ENCODE measurements around the gene TMEM269.

Gene TMEM269

DNA sequence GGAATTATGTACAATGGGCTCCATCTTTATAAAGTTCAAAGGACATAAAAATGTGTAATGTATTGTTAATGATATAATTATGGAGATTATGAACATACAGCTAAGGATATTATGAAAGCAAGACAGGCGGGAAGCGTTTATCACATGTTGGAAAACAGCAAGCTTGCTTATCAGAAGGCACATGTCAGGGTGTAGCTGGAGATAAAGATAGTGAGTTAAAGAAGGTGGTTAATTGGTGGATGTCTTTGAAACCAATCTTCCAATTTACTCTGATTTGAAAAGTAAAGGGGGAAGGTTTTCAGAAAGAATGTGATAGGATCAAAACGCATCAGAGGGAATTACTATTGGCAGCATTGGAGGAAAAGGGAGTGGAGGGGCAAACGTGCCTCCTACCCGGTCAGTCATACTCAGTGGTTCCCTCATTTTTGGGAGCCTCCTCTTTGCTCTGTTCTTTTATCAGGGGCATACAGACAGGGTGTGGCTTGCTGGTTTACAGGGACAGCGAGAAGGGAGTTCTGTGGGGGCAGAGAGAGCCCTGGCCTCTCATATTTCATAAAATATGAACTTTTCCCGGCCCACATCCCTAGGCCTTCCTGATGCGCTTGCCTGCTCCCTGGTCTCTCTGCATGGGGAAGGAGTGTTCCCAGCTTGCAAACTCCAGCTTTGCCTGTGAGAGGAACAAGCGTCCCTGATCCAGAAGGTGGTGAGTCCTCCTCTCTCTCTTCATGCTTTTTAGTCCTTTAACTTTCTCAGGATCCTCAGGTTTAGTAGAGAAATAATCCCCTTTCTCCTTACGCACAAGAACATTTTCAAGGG is 40.5 kb downstream of the TMEM269 start:
- no peak for DNase-seq

DNA sequence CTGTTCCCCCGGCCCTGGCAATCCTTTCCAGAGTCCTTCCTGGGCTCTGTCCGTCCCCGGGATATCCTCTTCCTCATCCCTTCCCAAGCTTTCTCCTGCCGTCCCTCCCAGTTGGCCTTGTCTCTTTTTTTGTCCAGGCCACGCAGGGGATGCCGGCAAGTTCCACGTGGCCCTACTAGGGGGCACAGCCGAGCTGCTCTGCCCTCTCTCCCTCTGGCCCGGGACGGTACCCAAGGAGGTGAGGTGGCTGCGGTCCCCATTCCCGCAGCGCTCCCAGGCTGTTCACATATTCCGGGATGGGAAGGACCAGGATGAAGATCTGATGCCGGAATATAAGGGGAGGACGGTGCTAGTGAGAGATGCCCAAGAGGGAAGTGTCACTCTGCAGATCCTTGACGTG is 45.8 kb downstream of the TMEM269 start:
- DNase-seq = no peak

DNA sequence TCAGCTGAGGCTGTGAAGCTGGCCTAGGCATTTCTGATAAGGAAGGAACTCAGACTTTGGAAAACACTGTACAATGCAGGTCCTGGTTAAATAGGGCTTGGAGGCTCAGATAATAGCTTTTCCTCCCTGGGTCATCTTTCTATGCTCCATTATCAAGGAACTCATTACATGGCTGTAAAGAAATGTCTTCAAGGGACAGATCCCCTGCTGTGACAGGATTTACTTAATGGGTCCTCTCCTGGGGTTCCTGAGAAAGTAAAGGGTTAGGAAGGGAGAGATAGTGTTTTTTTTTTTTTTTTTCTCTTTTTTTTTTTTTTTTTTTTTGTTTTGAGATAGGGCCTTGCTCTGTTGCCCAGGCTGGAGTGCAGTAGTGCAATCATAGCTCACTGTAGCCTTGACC is 46.5 kb downstream of the TMEM269 start:
- no peak for DNase-seq

DNA sequence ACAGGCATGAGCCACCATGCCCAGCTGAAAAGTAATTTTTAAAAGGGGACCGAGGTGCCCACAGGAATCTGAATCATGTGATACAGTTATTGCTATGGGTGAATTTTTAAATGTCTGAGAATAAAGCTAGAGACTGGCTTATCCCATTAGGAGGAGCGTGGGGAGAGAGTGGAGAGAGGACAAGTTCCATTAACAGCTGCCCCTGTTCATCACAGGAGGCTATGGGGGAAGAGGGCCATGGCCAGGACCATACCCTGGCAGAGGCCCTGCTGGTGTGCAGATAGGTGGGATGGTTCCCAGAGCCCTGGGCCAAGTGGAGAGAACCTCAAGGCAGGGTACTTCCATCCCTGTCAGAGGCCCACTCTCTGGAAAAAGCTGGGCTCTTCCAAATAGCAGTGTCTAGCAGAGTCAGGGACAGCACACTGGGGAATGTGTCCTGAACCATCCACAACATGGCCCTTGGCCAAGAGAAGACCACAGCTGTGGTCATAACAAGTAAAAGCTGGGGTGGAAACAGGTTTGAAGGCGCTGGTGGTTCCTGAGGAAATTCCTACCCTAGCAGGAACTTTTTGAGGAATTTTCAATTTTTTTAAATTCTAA is 48.0 kb downstream of the TMEM269 start:
- DNase-seq = no peak

DNA sequence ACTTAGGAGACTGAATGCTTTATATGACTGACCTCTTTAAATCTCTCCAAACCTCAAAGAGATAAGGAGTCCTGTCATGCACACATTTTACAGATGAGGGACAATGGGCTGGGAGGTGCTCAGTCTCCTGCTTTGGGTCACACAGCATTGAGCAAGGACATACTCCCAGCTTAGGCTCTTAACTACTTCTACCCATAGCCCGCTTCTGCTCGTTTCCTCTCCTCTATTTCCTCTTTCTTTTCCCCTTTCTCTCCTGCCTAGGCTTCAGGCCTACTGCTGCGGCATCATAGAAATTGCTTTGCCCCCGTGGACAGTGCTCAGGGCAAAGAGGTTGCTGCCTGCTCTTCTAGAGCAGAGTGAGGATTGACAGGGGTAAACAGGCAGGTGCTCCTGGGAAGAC is 49.2 kb downstream of the TMEM269 start:
- DNase-seq = no peak

DNA sequence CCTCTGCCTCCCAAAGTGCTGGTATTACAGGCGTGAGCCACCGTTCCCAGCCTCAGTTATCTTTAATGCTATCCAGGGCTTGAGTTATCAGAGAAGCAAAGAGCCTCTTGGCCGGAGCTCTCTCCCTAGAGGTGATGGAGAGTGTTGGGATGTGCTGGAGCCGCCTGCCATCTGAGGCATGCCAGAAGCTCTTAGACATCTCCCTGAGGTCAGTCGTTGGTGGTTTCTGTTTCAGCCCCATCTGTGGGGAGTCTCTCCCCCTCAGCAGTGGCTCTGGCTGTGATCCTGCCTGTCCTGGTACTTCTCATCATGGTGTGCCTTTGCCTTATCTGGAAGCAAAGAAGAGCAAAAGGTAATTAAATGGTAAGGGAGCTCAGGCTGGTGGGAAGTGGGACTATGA is 50.0 kb downstream of the TMEM269 start:
- no peak for DNase-seq

DNA sequence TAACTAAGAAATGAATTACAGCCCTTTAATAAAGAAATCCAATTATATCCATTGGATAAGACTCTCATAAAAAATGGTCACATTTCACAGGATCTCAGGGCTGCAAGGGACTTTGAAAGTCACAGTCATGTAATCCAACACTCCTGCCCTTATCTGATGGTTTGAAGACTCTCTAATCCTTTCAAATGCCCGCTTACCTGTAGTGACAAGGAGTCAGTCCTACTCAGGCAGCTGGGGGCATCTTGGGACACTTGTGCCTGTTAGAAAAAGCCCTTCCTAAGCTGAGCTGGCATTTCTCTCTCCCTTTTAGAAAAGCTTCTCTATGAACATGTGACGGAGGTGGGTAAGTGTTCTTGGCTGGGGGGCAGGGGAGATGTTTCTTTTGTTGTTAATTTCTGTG is 50.6 kb downstream of the TMEM269 start:
- DNase-seq = no peak

DNA sequence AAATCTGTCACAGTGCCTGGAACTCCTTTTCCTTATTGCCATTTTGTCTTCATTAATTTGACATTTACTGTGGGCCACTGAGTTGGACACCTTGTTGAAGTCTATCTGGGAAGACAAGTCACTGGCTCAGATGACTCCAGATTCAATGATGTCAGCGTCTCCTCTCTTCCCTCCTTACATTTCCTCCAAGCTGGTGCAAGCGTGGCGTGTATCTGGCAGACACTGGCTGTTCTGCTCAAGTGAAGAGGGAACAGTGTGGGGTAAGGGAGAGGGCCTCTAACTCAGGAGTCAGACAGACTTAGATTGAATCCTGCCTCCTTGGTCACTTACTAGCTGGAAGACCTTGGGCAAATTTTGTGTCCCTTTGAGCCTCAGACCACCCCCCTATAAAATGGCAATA is 52.9 kb downstream of the TMEM269 start:
- DNase-seq = no peak

DNA sequence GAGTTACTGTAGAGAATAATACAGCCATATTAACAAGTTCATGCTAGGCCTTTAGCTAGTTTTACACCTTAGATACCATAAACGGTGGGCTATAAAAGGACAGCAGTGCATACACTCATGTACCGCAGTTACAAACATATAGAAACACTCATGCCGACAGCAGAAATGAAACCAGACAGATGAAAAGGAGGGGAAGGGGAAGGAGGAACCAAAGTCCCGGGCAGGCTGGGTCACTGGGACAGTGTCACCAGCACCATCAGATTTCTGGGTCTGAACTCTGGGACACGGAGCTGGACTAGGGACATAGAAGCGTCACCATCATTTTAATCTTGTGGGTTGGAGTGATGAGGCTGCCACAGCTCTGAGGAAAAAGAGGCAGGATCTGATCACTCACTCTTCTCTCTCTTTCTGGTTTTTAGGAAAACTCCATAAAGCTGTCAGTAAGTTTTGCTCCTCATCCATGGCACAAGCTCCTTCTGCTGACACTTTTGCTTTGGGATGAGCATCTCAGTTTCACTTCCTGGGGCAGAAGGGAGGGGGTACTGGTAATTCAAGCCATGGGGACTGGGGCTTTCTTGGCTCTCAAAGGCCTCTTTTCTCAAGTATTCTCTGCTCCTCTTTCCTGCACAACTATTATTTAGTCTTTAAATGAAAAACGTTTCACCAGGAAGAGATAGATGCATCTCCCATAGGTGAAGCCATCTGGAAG is 53.8 kb downstream of the TMEM269 start:
- no peak for DNase-seq

DNA sequence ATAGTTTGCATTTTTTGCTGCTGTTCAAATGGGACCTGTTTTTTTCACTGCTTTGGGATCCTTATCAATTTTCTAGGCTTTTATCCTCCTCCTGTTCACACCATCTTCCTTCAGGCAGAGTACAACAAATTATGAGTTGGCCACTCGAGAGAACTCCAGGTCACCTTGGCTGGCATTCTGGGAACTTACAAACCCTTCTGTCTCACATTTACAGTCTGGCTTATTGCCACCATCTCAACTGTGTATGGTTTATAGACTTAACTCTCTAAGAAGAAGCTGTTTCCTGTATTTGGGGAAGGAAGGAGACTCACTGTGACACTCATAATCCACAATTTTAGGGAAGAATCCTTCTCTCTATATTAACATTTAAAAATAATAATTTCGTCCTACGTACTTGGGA is 56.2 kb downstream of the TMEM269 start:
- no peak for DNase-seq

DNA sequence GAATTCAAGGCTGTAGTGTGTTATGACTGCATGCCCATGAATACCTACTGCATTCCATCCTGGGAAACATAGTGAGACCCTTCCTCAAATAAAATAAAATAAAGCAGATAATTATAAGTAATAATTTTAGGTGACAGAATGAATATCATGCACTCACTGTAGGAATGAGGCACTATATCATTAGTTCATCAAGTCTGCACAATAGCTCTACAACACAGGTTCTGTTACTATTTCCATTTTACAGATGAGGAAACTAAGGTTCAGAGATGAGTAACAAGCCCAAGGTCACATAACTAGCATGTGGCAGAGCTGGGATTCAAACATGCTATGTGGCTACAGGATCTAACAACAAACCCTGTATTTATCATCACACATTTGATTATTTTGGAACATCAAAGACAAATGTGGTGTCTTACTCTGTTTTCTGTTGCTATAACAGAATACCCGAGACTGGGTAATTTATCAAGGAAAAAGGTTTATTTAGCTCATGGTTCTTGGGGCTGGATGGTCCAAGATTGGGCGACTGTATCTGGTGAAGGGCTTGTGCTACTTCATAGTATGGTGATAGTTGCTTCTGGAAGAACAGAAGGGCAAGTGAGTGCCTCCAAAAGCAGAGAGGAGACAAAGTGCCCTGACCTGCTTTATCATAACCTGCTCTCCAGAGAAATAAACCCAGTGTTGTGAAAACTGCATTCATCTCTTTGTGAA is 56.8 kb downstream of the TMEM269 start:
- no peak for DNase-seq

DNA sequence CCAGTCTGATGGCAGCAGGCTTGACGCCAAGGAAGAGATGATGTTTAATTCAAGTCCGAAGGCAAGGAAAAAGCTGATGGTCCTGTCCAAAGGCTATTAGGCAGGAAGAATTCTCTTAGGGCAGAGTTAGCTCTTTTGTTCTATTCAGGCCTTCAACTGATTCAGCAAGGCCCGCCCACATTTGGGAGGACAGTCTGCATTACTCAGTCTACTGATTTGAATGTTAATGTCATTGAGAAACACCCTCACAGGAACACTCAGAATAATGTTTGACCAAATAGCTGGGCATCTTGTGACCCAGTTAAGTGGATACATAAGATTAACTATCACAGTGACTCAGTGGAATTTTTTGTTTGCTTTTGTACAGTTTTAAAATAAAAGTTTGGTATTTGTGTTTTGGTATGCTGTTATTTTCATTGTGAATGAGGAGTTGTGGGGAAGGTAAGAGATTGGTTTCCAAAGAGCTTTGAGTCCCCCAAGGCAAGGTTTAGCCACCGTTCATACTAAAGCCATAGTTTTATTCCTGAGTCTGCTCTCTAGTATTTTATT is 59.9 kb downstream of the TMEM269 start:
- DNase-seq = no peak

DNA sequence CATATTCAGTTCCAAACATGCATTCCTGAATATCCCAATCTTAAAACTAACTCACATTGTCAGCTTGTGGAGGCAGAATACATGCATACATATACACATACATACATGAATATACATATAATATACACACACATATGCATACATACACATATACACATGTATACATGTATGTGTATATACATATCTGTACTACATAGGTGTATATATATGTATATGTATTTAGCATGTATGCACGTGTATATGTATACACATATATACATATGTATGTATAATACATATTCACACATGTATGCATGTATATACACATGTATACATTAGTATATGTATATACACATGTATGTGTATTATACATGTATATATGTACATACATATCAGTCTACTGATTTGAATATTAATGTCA is 60.4 kb downstream of the TMEM269 start:
- DNase-seq = no peak

DNA sequence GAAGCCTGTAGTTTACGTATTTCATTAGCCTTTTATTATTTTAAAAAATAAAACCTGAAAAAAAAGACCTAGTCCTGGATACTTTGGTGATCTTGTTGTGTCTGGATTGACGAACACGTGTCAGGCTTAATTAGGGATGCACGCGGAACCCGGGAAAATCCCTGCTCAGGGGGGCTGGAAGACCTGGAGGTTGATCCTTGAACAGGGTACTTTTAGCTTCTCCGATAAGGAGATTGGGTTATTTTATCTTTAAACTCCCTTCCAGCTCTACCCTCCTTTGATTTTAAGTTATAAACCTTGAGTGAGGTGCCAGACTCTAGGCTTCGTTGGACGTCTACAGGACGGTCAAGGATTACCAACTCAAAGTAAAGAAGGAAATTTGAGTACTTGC is 61.1 kb downstream of the TMEM269 start:
- DNase-seq = no peak

DNA sequence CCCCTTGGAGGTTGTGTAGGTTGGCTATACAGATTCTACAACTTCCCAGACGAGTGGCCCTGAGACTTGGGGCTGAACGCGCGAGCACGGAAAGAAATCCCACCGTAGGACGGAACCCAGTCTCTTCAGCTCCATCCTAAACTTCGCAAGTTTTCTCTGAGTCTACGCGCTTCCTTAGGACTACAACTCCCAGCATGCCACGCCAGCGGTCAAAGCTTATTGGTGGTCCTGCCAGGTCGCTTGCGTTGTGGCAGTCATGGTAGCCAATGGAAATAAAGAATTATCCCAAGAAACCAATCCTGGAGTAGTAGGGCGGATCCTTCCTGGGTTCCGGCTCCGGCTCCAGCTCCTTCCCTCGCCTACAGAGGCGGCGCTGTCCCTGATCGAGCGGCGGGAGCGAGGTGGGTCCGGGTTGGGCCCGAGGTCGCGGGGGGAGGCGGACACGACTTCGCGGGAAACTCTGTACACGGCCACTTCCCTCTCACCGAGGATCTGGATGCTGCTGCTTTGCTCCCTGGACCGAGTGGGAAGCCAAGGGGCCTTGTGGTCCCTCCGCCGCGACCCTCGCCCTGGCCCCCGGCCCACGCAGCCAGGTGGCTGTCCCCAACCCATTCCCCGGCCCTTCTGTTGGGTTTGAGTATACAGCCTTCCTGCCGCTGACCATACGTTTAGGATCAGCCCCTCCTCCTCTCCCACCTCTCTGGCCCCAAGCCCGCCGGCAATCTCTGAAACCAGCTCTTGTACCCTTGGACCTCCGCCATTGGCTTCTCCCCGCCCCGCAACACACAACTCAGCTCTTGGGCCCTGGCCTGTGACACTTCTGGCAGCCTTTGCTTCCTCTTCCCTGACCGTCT is 61.7 kb downstream of the TMEM269 start, which contains the start of gene ZNF691:
Gene ZNF691 (plus strand): TSS at position 357 of the 854 bp plus-strand sequence. CDS start 3,046 bp downstream, outside the sequence.
- DNase-seq = peak; percentile 68 to 82

DNA sequence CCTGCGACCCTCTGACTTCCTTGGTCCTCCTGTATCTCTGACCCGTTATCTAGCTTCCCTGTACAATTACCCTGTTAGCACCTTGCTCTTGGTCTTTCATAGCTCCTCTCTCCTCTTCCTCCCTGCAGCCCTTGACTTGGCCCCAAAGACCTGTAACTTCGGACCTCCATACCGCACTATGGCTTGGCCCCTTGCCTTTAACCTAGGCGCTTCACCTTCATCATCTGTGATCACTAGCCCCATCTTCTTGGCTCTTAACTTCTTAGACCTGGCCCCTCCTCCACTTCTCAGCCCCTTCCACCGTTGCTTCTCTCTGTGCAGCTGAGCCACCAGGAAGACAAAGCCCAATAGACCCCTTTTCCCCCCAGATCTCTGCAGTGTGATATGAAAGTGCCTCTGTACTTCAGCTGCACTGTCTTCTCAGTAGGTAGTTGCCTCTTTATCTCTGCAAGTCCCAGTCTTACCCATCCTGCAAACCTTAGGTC is 62.4 kb downstream of the TMEM269 start:
- DNase-seq = no peak

DNA sequence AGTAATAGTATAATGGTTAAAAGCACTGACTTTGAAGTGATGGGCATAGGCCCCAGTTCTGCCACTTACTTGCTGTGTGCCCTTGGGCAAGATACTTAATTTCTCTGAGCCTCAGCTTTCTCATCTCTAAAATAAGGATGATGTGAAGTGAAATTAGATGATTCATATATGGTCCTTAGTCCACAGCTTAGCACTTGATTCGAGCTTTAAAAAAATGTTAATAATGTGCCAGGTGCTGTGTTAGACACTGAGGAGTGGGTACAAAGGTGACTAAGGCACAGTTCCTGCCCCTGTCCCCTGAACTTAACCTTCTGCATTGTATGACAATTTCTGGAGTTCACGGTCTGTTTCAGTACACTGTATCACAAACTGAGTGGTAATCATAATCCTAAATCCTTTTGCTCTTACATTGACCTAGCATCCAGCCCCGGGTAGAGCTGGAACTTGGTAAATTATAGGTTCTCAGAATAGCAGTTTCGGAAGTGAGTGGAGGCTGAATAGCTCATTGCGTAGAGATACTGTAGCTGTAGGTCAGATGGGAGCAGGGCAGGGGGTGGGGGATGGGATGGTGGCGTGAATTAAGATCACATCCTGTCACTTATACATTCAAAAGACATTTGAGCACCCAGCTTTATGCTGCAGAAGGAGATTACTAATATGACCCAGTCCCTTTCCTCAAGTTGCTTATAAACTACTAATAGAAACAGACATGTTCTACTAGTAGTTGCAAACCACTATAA is 63.1 kb downstream of the TMEM269 start:
- DNase-seq = no peak

DNA sequence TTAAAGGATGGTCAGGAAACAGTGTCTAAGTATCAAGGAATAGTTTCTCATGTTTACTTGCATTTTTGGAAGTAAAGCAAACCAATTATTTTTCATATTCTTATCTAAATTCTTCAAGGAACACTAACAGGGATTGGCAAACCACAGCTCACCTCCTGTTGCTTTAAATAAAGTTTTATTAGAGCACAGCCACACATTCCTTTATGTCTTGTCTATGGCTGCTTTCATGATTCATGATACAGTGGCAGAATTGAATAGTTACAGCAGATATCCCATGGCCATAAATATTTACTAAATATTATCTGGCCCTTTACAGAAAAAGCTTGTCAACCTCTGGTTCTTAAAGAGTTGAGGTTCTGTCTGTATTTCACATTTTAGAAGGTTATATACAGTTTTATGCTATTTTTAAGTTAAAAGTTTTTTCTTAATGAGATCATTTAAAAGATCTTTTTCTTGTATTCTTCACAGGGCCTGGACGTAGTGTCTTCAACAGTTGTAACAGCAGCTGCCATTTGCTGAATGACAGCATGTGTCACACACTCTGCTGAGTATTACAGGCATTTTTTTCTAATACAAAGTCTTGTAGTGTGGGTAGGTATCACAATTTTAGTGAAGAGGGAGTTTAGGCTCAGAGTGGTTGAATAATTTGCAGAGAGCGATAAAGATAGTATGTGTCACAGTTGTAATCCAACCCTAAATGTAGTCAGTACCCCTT is 64.2 kb downstream of the TMEM269 start:
- DNase-seq = no peak

DNA sequence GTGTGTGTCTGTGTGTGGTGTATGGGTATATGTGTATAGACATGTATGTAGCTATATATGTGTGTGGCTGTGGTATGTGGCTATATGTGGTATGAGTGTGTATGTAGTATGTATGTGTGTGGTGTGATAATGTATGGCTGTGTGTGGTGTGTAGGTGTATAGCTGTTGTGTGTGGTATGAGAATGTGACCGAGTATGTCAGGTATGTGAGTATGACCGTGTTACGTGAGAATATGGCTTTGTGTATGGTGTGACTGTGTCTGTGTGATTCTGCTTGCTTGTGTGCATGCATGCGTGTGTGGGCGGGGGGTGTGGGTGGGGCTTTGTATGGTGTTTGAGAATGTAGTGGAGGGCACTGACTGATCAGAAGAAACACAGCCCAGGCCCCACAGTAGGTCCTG is 65.2 kb downstream of the TMEM269 start:
- no peak for DNase-seq

Data from NCI-H187 (cell line).